AG09309 (cell line): ENCODE data around the gene UGT1A4.

Experiments used
- DNase-seq: peaks from one replicate; pipeline ENCODE4 v3.0.0-alpha.2; 2010; ENCODE audit warnings: low read depth
- H3K4me3 ChIP-seq: 2 replicates; pipeline ENCODE4 v1.5.1; 2011; ENCODE audit warnings: mild to moderate bottlenecking, low read depth, low read length, moderate library complexity; ENCODE audit not compliant: control insufficient read depth
- TF ChIP-seq, protein P1 (sequence below): IDR thresholded peaks from 2 replicates; pipeline ENCODE4 v1.5.1; 2011; ENCODE audit warnings: mild to moderate bottlenecking, low read depth, low read length, inconsistent platforms; ENCODE audit not compliant: insufficient read depth, control insufficient read depth; ENCODE audit errors: missing control alignments

Gene UGT1A4

DNA sequence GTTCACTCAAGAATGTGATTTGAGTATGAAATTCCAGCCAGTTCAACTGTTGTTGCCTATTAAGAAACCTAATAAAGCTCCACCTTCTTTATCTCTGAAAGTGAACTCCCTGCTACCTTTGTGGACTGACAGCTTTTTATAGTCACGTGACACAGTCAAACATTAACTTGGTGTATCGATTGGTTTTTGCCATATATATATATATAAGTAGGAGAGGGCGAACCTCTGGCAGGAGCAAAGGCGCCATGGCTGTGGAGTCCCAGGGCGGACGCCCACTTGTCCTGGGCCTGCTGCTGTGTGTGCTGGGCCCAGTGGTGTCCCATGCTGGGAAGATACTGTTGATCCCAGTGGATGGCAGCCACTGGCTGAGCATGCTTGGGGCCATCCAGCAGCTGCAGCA, 41.5 kb downstream of the UGT1A4 start, which contains the start of gene UGT1A1:
Gene UGT1A1, plus strand, starts transcription at position 228 of the 400 bp plus-strand sequence. Its CDS starts 18 bp downstream, at position 246.
- no peak within 1 kb of the TSS for H3K4me3 ChIP-seq
- DNase-seq = no peak
- TF ChIP-seq, protein P1, sequence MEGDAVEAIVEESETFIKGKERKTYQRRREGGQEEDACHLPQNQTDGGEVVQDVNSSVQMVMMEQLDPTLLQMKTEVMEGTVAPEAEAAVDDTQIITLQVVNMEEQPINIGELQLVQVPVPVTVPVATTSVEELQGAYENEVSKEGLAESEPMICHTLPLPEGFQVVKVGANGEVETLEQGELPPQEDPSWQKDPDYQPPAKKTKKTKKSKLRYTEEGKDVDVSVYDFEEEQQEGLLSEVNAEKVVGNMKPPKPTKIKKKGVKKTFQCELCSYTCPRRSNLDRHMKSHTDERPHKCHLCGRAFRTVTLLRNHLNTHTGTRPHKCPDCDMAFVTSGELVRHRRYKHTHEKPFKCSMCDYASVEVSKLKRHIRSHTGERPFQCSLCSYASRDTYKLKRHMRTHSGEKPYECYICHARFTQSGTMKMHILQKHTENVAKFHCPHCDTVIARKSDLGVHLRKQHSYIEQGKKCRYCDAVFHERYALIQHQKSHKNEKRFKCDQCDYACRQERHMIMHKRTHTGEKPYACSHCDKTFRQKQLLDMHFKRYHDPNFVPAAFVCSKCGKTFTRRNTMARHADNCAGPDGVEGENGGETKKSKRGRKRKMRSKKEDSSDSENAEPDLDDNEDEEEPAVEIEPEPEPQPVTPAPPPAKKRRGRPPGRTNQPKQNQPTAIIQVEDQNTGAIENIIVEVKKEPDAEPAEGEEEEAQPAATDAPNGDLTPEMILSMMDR = no peak

DNA sequence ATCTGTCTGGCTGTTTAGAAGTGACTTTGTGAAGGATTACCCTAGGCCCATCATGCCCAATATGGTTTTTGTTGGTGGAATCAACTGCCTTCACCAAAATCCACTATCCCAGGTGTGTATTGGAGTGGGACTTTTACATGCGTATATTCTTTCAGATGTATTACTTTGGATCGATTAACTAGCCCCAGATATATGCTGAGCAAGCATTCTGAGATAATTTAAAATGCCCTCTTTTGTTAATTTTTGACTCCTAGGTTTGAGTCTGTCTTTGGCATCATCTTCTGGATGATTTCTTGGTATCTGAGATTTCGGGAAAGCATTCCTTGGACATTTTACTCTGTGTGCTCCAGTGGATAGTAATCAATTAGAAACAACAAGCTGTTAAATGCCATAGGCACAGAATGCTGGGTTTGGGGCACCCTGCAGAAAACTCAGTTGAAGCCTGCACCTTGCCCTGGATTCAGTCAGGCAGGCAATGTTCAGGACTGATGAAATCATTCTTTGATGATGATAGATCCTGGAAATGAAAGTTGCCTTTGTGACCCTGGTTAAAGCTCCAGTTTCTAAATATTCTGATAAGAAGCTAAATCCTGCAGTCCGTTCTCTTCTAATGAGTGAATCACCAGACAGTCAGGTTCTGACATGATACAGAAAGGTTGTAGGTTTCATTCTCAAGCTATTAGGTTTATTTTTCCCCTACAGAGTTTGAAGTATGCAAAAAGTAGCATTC, 42.7 kb downstream of the UGT1A4 start:
- no peak overlapping the region for H3K4me3 ChIP-seq
- DNase-seq = no peak
- TF ChIP-seq, protein P1 = no peak

DNA sequence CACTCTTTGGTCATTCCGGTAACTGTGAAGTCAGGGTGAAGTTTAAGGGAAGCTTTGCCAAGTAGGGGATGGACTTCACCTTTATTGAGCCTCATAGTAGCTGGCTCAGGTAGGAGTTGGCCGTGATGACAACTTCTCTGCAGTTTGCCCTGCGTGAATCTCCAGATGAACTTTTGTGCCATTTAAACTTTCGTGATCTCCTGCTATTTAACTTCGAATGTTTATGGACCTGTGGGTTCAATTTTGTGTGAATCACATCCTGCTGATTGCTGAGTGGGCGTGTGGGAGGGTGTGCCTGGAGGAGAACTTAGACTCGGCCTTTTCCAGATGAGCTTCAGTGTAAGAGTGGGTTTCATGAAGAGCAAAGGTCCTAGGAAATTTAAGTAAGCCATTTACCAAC, 45.7 kb downstream of the UGT1A4 start:
- DNase-seq = peak; percentile 48
- no peak overlapping the region for H3K4me3 ChIP-seq
- TF ChIP-seq, protein P1 = no peak

DNA sequence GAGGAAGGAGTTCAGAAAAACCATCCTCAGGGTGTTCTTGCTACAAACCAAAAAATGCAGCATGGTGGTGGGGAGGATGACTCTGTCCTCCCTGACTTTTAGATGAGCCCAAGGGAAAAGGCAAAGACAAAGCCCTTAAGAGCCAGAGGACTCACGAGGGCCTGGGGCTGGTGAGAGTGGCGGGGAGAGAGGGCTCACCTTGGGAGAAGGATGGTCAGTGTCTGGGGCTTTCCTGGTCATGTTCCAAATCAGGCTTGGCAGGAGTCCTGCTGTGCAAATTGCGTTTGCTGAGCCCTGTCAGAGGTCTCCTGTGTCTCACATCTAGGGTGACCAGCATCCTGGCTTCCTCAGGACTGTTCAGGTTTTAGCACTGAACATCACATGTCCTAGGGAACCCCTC, 46.2 kb downstream of the UGT1A4 start:
- no peak overlapping the region for H3K4me3 ChIP-seq
- TF ChIP-seq, protein P1 = no peak
- DNase-seq = no peak

DNA sequence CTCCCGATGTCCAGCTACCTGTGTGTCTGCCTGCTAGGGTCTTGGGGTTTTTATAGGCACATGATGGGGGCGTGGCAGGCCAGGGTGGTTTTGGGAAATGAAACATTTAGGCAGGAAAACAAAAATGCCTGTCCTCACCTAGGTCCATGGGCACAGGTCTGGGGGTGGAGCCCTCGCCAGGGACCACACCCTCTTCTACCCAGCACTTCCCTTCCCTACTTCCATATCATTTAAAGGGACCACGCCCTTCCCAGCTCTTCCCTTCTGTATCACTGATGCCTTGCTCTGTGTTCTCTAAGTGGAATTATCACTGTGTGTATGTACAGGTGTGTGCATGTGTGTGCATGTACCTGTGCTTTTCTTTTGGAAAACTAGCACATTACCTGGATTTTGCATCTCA, 47.9 kb downstream of the UGT1A4 start:
- no peak for DNase-seq
- TF ChIP-seq, protein P1 = no peak
- no peak overlapping the region for H3K4me3 ChIP-seq

DNA sequence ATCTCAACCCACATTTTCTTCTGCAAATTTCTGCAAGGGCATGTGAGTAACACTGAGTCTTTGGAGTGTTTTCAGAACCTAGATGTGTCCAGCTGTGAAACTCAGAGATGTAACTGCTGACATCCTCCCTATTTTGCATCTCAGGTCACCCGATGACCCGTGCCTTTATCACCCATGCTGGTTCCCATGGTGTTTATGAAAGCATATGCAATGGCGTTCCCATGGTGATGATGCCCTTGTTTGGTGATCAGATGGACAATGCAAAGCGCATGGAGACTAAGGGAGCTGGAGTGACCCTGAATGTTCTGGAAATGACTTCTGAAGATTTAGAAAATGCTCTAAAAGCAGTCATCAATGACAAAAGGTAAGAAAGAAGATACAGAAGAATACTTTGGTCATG, 49.5 kb downstream of the UGT1A4 start:
- TF ChIP-seq, protein P1 = no peak
- H3K4me3 ChIP-seq = no peak overlapping the region
- DNase-seq = no peak
